ENCODE data around the gene CATSPERB.
A peak's percentile ranks its signal among the peaks of the same experiment; 100 is the strongest.
"Not testable (repeated sequence)": the region's sequence is repeated elsewhere in the genome, so short reads cannot be mapped to it uniquely, and the experiment has no call there.

The CATSPERB gene

DNA sequence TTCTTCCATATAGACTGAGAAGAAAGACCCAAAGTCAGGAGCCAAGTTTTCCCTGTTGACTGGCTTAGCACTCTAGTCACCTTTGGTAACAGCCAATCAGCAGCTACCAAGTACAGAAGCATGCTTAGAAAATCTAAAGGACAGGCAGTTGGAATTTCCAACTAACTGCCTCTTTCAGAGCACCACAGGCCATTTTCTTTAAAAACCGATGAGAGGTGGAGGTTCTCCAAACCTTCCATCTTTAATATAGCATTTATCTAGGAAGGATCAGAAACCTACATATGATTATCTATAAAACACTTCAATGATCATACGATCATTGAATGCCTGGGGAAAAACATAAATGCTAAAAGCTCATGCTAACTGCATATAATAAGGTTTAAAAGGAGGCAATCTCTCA is at the start of gene CATSPERB:
Gene CATSPERB (minus strand): TSS at position 101 of the 400 bp plus-strand sequence. CDS start 2,607 bp downstream, outside the sequence.
- no peak for DNase-seq

GRCh38 chr14:91780452-91780851 is 48.6 kb upstream of the CATSPERB start:
- DNase-seq: no peak

- DNase-seq: no peak
Measured at GRCh38 chr14:91778217-91778616, 46.3 kb upstream of the CATSPERB start.

DNA sequence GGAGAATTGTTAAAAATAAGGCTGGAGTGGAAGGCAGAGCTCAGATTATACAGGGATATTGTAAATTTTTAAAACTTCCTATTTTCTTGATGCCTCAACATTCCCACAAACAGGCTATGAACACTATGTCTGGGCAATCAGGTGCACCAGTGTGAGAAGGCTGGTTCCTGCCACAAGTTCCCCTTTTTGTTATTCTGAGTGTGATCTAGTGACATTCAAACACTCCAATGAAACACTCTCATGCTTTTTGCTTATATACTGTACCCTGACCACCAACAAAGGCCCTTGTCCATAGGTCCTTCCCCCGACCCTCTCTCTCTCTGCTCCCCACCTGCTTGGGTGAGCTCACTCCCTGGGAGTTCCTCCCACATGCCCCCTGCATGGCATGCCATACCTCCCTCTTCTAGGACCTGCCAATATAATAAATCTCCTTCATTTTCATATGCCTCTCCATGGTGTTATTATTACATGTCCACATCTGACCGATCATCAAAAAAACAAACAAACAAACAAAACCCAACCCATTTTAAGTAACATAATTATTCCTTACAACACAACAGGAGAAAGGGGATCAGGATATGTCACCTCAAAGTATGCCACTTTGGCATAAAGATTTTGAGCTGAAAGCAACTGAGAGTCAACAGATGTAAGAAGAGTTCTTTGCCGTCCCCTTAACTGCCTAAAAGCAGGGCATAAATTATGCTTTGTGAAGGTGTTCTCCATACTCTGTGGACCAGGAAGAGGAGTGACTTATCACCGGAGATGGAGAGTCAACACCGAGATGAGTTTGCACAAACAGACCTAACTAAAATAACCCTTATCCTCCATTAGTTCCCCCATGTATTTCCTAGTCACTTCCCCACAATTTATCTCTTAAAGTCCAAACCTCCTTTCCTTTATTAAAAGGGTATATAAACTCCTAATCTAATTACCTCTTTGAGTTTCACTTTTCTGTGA is 42.5 kb upstream of the CATSPERB start:
- no peak for DNase-seq

DNA sequence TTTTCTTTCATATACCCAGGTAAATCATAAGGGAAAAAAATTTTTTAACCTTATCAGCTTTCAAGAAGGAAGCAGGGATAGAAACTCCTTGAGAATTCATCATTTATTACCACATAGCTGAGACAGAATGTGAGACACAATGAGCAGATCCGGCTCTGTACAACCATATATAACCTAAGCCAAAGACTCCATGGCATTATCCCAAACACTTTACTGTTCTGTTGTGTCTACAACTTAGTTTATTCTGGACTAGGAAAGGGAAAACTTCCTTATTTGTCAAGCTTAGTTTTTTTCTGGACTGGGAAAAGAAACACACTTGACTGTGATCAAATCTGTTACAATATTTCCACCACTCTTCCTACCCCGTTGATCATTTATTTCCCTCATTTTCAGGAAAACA is 38.3 kb upstream of the CATSPERB start:
- DNase-seq: no peak

DNA sequence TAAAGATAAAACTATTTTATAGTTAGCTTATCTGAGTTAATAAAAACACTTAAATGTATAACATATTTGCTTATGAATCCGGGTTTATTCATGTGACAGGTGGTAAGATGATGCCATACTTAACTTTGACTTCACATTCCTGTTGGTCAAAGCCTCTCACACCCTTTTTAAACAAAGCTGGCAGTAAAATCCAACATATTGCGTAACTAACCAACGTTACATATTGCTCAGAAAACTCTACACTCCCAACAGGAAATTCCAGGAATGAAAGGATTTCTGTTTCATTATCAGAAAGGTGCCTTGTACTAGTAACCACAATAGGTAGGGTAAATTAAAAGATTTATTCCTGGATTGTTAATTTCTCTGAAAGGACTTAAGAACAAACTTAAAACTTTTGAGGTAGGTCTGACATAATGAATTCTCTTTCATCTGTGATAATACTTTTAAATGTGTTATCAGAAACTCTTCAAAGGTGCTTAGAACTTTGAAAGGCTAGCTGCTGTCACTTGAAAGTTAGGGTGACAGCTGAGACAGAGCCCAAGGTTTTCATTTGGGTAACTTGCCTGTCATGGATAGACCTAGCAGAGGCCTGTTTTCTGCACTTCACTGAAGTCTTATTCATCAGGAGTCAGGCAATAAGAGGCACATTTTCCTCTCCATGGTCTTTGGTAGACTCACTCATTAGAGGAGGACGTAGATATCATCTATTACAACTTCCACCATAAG is 23.8 kb upstream of the CATSPERB start:
- peak; percentile 18 for DNase-seq

DNA sequence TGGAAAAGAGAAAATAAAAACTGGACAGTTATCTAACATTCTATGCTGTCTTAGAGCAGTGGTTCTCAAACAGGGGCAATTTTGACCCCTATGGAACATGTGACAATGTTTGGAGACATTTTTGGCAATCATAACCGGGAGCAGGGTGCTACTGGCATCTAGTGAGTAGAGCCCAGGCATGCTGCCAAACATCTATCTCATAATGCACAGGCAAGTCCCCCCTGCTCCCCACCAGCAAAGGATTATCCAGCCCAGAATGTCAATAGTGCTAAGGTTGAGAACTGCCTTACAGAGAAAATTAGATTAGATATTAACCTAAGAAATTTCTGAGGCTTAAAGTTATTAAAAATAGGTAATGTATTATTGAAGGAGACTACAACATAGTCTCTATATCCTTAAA is 22.9 kb upstream of the CATSPERB start:
- no peak for DNase-seq

DNA sequence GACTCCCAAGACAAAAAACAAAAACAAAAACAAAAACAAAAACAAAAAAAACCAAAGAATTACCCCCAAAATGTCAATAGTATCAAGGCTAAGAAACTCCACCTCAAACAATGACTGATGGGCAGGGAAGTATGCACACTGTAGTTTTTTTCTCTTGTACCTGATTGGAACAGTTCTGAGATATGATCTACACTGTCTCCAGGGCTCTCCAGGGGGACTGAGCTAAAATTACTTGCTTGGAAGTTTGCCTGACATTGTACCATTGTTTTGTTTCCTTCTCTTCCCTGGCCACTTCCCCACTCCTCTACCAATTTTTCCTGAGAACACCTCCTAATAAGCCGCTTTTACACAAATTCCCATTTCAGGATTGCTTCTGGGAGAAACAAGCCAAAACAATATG is 22.3 kb upstream of the CATSPERB start:
- no peak for DNase-seq

DNA sequence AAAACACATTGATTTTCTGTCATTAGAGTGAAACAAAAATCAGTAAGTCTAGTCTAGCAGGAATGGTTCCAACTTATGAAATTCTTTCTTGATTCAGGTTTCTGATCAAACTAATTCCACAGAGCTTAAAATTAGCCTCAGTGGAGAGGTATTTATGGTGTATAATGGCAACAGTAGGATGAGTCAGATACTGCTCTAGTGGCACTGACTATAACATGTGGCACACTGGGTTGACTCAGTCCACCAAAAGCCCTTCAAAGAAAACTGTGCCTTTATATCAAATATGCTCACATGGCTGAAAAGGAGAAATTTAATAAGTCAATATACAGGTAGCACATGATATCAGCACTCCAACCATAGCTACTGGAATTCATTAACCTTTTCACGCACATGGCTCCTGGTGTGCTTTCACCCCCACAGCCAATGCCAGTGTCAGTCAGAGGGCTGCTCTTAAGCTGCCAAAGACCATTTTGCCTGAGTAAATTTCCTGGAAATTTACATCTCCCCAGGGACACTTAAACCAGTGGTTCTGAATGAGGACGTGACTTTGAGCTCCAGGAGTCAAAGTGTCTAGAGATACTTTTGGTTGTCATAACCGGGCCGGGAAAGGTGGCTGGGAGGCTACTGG is 21.7 kb upstream of the CATSPERB start:
- DNase-seq: no peak

- no peak for DNase-seq
Measured at GRCh38 chr14:91752961-91753360, 21.1 kb upstream of the CATSPERB start.

- no peak for DNase-seq
Measured at GRCh38 chr14:91751719-91752118, 19.8 kb upstream of the CATSPERB start.

DNA sequence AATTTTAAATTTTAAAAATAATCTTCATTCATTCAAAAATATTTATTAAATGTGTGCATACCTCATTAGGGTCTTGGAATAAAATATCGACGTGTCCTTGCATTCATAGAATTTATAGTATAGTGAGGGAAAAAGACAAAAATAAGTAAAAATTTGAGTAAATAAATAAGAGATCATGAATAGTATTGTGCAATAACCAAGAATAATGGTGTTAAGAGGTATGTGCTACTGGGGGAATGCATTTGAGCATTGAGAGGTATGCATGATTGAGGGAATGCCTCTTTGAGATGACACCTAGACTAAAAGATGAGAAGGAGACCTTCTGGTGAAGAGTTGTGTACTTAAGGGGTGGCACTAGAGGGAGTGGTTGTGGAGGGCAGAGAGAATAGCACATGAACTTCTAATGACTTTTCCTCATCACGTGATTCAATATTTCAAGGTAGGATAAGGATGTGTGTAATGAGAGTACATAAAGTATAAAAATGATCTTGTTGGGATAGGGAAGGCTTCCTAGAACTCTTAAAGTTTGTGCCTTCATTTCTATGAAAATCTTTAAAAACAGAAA is 18.8 kb upstream of the CATSPERB start:
- DNase-seq: no peak

DNA sequence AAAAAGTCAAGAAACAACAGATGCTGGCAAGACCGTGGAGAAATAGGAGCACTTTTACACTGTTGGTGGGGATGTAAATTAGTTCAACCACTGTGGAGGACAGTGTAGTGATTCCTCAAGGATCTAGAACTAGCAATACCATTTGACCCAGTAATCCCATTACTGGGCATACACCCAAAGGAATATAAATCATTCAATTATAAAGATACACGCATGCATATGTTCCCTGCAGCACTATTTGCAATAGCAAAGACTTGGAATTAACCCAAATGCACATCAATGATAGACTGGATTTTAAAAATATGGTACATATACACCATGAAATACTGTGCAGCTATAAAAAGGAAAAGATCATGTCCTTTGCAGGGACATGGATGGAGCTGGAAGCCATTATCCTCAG is 18.0 kb upstream of the CATSPERB start:
- DNase-seq: no peak

DNA sequence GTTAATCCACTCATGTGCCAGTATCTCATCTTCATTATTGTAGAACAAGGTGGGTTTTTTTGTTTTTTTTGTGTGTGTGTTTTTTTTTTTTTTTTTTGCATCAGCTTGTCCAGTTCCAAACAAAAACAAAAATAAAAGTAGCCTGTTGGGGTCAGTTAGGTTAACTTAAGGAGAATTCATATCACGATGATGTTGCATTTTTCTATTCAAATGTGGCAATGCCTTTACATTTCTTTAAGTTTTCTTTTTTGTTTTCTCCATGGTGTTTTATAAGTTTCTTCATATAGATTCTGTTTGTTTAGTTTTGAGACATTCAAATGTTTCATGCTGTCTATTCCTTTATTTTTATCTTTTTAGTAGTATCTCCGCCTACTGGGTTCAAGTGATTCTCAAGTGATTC is 16.2 kb upstream of the CATSPERB start:
- no peak for DNase-seq

DNA sequence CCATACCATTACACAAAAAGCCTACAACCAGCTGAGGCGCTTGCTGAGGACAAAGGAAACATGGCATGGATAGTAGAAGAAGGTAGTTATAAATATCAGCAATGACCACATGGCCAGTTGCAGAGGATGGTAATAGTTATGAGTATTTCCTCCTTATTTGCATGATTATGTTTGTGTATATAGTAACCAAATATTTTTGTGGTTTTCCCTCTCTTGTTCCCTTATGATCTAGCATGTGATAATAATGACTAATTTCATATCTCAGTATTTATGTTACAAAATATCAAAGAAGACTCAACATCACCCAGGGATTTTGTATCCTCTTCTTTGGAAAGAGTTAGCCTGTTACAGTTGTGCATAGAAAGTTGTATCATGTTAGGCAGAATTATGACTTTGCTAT is 13.5 kb upstream of the CATSPERB start:
- DNase-seq: no peak

- no peak for DNase-seq
Measured at GRCh38 chr14:91744068-91744480, 12.2 kb upstream of the CATSPERB start.

GRCh38 chr14:91743305-91743653 is 11.4 kb upstream of the CATSPERB start:
- DNase-seq: no peak

- DNase-seq: no peak
Measured at GRCh38 chr14:91742621-91743304, 10.9 kb upstream of the CATSPERB start.

- DNase-seq: not testable (repeated sequence)
Measured at GRCh38 chr14:91739867-91740266, 8.0 kb upstream of the CATSPERB start.

GRCh38 chr14:91737619-91738018 is 5.7 kb upstream of the CATSPERB start:
- no peak for DNase-seq

- DNase-seq: peak; percentile 13
Measured at GRCh38 chr14:91732859-91733477, 1.1 kb upstream of the CATSPERB start.

DNA sequence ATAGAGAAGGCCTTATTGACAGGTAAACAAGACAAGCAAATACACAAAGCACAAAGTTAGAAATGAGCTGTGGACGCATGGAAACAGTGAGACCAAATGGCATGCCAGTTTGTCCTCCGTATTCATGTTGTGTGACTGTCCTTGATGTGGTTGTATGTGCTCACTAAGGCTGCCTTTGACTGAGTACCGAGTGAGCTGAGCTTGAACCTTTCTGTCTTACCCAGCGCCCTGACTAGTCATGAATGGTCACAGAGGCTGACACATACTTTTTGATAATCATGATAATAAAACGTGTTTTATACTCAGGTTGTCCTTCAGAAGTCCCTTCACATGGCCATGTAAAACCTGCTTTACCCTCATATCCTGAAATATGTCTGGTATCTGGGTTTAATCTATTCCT is 553 bp upstream of the CATSPERB start:
- no peak for DNase-seq
